GM12872 (cell line): Measurements from ENCODE around the gene CBL.

Experiments
- CTCF ChIP-seq: IDR thresholded peaks from 3 replicates; pipeline ENCODE4 v1.5.1; 2011; ENCODE audit warnings: low read depth, mild to moderate bottlenecking, low read length, moderate library complexity; ENCODE audit not compliant: insufficient read depth

The CBL gene

DNA sequence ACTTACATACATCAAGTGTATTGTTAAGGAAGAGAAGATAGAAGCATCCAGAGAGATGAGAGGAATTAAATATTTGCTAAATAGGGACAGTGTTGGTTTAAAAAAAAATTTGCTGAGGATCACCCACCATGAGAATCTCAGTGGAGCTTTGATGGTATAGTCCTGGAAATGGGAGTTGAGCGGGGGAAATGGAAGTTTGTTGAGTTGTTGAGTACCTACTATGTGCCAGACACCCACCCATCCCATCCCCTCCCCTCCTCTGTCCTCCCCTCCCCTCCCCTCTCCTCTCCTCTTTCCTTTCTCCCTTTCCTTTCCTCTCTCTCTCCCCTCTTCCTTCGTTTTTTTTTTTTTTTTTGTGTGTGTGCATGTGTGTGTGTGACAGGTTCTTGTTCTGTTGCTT lies 145.1 kb downstream of the CBL start:
- no peak for TF ChIP-seq CTCF

- TF ChIP-seq CTCF: no peak
Observed at GRCh38 chr11:119352857-119353260, 146.7 kb downstream of the CBL start.

DNA sequence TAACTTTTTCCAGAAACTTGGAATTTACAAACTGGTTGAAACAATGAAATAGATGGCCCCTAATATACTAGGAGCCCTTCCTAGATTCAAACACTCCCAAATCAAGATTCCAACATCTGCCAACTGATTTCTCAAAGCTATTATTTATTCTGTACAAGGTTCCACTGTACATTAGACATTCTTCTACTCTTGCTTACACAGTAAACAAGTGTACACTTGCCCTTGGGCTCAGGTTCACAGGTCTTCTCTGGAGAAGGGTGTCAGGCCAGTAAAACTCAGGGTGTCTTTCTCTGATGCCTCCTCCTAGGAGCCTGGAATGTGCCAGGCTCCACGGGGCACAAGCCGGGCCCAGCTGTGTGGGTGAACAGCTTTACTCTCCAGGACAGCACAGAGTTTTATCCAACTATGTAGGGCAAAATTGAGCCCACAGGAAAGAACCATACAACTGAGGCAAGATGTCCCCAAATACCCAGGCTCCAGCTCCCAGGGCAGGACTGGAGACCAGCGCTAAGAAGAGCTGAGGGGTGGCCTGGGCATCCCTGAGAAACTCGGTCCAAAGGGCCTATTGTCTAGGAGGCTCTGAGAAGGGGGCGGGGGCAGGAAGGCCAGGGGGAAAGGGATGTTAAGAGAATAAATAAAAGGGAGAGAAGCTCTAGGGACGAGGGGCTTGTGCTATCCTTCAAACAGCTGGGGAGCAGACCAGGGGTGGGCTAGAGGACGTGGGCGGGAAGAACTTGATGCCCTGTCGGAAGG lies 149.1 kb downstream of the CBL start:
- TF ChIP-seq CTCF: no peak

DNA sequence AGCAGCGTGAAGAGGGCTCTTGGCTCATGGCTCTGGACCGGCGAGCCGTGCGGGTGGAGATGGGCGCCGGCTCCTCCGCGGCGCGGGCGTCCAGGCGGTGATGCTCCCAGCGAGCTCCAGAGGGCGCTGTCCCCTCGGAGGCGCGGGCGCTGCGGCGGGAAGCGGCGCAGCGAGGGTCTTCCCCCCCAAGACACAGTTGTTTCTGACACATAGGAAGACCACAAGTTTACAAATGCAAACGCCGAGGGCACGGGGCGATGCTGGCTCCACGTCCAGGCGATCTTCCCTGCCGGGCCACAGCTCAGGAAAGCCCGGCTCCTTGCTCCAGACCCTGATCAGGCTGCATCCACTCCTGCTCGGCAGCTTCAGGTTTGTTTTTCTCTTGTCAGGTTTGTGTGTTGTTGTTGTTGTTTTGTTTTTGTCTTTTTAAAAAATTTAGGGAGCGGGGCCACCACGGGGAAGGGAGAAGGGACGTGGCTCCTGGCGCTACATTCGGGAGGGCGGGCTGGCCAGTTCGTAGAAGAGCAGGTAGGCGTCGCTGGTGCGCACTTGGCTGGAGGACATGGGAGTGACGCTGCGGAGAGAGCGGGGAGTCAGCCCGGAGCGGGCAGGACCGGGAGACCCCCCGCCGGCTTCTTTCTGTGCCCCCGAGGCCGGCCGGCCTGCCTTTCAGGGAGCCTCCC lies 150.4 kb downstream of the CBL start:
- TF ChIP-seq CTCF: peak; percentile 92

GRCh38 chr11:119357074-119357473 lies 150.9 kb downstream of the CBL start:
- no peak for TF ChIP-seq CTCF
